Endothelial cell of umbilical vein (primary cell): Measurements from ENCODE around the gene ITPRID2. TPM values are rescaled to one million over a fixed set of nuclear protein-coding genes. Genes with fewer than 3 reads are reported as not detected.

Source experiments
- BruUV-seq: library from RNA; stranded (reverse); fragments of 400-500 nt; replicated peaks from 2 replicates; lab custom pipeline; 2021; lab: Mats Ljungman, UMichigan
- CTCF ChIA-PET: fragments of 300-600, 350-600 bp; sonication (Branson Sonifier 250); formaldehyde crosslinking; loops from one replicate; lab custom pipeline; 2021; ENCODE audit warnings: antibody characterized with exemption, inconsistent platforms; lab: Charles Lee
- POLR2A ChIA-PET: fragments of 300-600, 350-600 bp; sonication (Branson Sonifier 250); formaldehyde crosslinking; loops from one replicate; lab custom pipeline; 2021; ENCODE audit warnings: antibody characterized with exemption, inconsistent platforms; lab: Charles Lee
- DNase-seq: peaks from one replicate; pipeline ENCODE4 v3.0.0-alpha.2; 2011; ENCODE audit warnings: low read depth, low spot score
- FAIRE-seq: peaks from 2 replicates; lab custom pipeline; 2011; peaks lifted over from hg19 to GRCh38; lab: Jason Lieb, UNC
- H2AFZ ChIP-seq: 2 replicates; pipeline ENCODE4 v1.6.0; 2012; ENCODE audit warnings: low read depth, low read length, control low read depth, inconsistent platforms
- H3K27ac ChIP-seq: 2 replicates; pipeline ENCODE4 v1.5.1; 2011; ENCODE audit warnings: low read depth, mild to moderate bottlenecking, control low read depth, low read length, moderate library complexity; ENCODE audit not compliant: insufficient read depth
- H3K27me3 ChIP-seq, 2 experiments: 2 replicates each; pipeline versions ENCODE4 v1.6.0 to v1.6.1; 2011; ENCODE audit warnings: low read length in 2 of 2, mixed read lengths in 1 of 2; ENCODE audit not compliant: control insufficient read depth in 2 of 2, insufficient read depth in 2 of 2
- H3K36me3 ChIP-seq, 2 experiments: 2 replicates in 1 of 2; 3 replicates in 1 of 2; pipeline ENCODE4 v1.5.1; 2011; ENCODE audit warnings: low read length in 2 of 2, mild to moderate bottlenecking in 1 of 2, moderate library complexity in 1 of 2; ENCODE audit not compliant: control insufficient read depth in 2 of 2, insufficient read depth in 2 of 2; ENCODE audit errors: extremely low read depth in 1 of 2
- H3K4me1 ChIP-seq: 3 replicates; pipeline ENCODE4 v1.5.1; 2011; ENCODE audit warnings: mild to moderate bottlenecking, low read length; ENCODE audit not compliant: control insufficient read depth, insufficient read depth; ENCODE audit errors: extremely low read depth
- H3K4me2 ChIP-seq: 2 replicates; pipeline ENCODE4 v1.6.1; 2011; ENCODE audit warnings: low read length, control low read depth, mixed read lengths; ENCODE audit not compliant: insufficient read depth
- H3K4me3 ChIP-seq, 3 experiments: fragments of 200-600 bp in 1 of 3; sonication (generic), shearing (Covaris generic) in 1 of 3; replicated peaks in 1 of 3; 2 replicates each; pipeline ENCODE4 v1.5.1; 2011 to 2016; ENCODE audit warnings: control low read depth in 3 of 3, low read length in 3 of 3, mild to moderate bottlenecking in 2 of 3, inconsistent platforms in 1 of 3, low read depth in 1 of 3, moderate library complexity in 1 of 3; ENCODE audit not compliant: insufficient read depth in 1 of 3
- H3K79me2 ChIP-seq: 2 replicates; pipeline ENCODE4 v1.6.0; 2012; ENCODE audit warnings: low read length, inconsistent platforms; ENCODE audit not compliant: control insufficient read depth, insufficient read depth
- H3K9ac ChIP-seq: replicated peaks from 2 replicates; pipeline ENCODE3; 2011; ENCODE audit warnings: low read length, control low read depth; ENCODE audit not compliant: insufficient read depth; ENCODE audit errors: extremely low read depth
- H3K9me1 ChIP-seq: replicated peaks from 3 replicates; pipeline ENCODE4 v1.6.0; 2011; ENCODE audit warnings: mild to moderate bottlenecking, low read length; ENCODE audit not compliant: control insufficient read depth, insufficient read depth; ENCODE audit errors: extremely low read depth
- H3K9me3 ChIP-seq: replicated peaks from 2 replicates; pipeline ENCODE4 v1.5.1; 2012; ENCODE audit warnings: low read length, inconsistent platforms; ENCODE audit not compliant: control insufficient read depth, insufficient read depth
- H4K20me1 ChIP-seq: replicated peaks from 2 replicates; pipeline ENCODE3; 2011; ENCODE audit warnings: mild to moderate bottlenecking, low read length; ENCODE audit not compliant: control insufficient read depth, insufficient read depth; ENCODE audit errors: extremely low read depth
- CTCF ChIP-seq, 2 donors: IDR thresholded peaks; 1 replicate in 1 of 2; 2 replicates in 1 of 2; pipeline ENCODE4 v1.5.1; 2011; ENCODE audit warnings: low read length in 2 of 2, mild to moderate bottlenecking in 2 of 2, moderate library complexity in 2 of 2, control low read depth in 1 of 2, inconsistent platforms in 1 of 2, low read depth in 1 of 2; ENCODE audit not compliant: insufficient read depth in 1 of 2; ENCODE audit errors: extremely low read depth in 1 of 2
- FOS ChIP-seq: IDR thresholded peaks from 2 replicates; pipeline ENCODE4 v1.6.1; 2011; ENCODE audit warnings: mild to moderate bottlenecking, low read length, moderate library complexity, borderline replicate concordance; ENCODE audit not compliant: insufficient read depth
- GATA2 ChIP-seq: IDR thresholded peaks from 2 replicates; pipeline ENCODE4 v1.7.0; 2011; ENCODE audit warnings: low read depth, mild to moderate bottlenecking, moderate library complexity, mixed read lengths, low read length; ENCODE audit not compliant: insufficient read length, insufficient read depth
- JUN ChIP-seq: IDR thresholded peaks from 2 replicates; pipeline ENCODE4 v1.6.1; 2011; ENCODE audit warnings: borderline replicate concordance, low read depth; ENCODE audit not compliant: insufficient read length, insufficient read depth
- MAX ChIP-seq: IDR thresholded peaks from 2 replicates; pipeline ENCODE4 v1.6.1; 2011; ENCODE audit not compliant: insufficient read depth, insufficient read length
- MYC ChIP-seq: IDR thresholded peaks from one replicate; pipeline ENCODE4 v1.6.1; 2011; ENCODE audit warnings: mild to moderate bottlenecking, low read depth, low read length
- POLR2A ChIP-seq: IDR thresholded peaks from 2 replicates; pipeline ENCODE4 v1.6.1; 2012; ENCODE audit warnings: low read depth, mild to moderate bottlenecking, control low read depth, low read length
- POLR2AphosphoS5 ChIP-seq: IDR thresholded peaks from 2 replicates; pipeline ENCODE4 v1.6.1; 2012; ENCODE audit warnings: low read depth, mild to moderate bottlenecking, control low read depth, low read length, moderate library complexity; ENCODE audit not compliant: insufficient read depth
- dilution Hi-C: fragments of 300-500 bp; cut with MboI; formaldehyde crosslinking; loops from one replicate; pipeline ENCODE4 v1.15.0; 2019; ENCODE audit warnings: low sequenced_read_pairs; ENCODE audit not compliant: extremely low pct_ligation_motif_present
- intact Hi-C: fragments of 100-400 bp; cut with micrococcal nuclease; formaldehyde crosslinking; loops from one replicate; pipeline ENCODE4 v1.10.0; 2022
- polyA plus RNA-seq, 4 experiments: library from polyadenylated mRNA; depleted of rRNA in 3 of 4; stranded (reverse) in 3 of 4; unstranded in 1 of 4; fragments of >200 nt; gene quantifications; 2 replicates each; pipeline versions ENCODE4 v1.2.1 to v1.2.3, GENCODE V29; 2011 to 2012; ENCODE audit warnings: missing spikeins in 1 of 4
- total RNA-seq: library from RNA; stranded (reverse); gene quantifications from 2 replicates; pipeline ENCODE4 v1.2.3, GENCODE V29; 2021

ITPRID2 gene
- total and polyA plus RNA-seq, 2 donors (not counting 3 experiments of a cell fraction or from before 2014, with no cell fraction given) = 37.6 to 272 TPM

GRCh38 chr2:181944164-181944913 is 52.8 kb downstream of the ITPRID2 start:
- H3K4me3 ChIP-seq = no peak overlapping the region
- H3K27me3 ChIP-seq = no peaks in the 10 kb centered on the region
- no peaks in the 10 kb centered on the region for H3K36me3 ChIP-seq
- no peak overlapping the region for H2AFZ ChIP-seq
- no peak for TF ChIP-seq FOS
- TF ChIP-seq CTCF (IDR thresholded peaks at IDR 0.05; ENCODE audit: extremely low read depth in 1 of 2, insufficient read depth in 1 of 2, low read depth in 1 of 2, low read length in 2 of 2) = no peak
- no peak for TF ChIP-seq POLR2AphosphoS5
- TF ChIP-seq MYC = no peak
- TF ChIP-seq GATA2 = no peak
- no peak for TF ChIP-seq JUN
- no peak for TF ChIP-seq POLR2A
- TF ChIP-seq MAX = no peak
- ChIA-PET POLR2A (no interaction called here), CTCF (no interaction called here)
- H3K9ac ChIP-seq = no peak overlapping the region
- no TSS peak for BruUV-seq
- no peak overlapping the region for H3K4me2 ChIP-seq
- no peaks in the 10 kb centered on the region for H4K20me1 ChIP-seq
- no peak overlapping the region for H3K27ac ChIP-seq
- intact Hi-C loops (no loop called here), dilution Hi-C loops (no loop called here)
- H3K9me3 ChIP-seq = no peaks in the 10 kb centered on the region
- no peaks in the 10 kb centered on the region for H3K79me2 ChIP-seq
- no peak for FAIRE-seq
- no peaks in the 10 kb centered on the region for H3K4me1 ChIP-seq
- no peak for DNase-seq
- no peaks in the 10 kb centered on the region for H3K9me1 ChIP-seq
